ENCODE data around the gene STH.
A peak's percentile ranks its signal among the peaks of the same experiment; 100 is the strongest.

The STH gene

GRCh38 chr17:46027976-46028325, 28.9 kb downstream of the STH start:
- DNase-seq (ENCODE audit: low read depth), result no peak

GRCh38 chr17:46028374-46028773, 29.3 kb downstream of the STH start:
- DNase-seq (ENCODE audit: low read depth), result no peak

GRCh38 chr17:46028981-46029565, 30.0 kb downstream of the STH start:
- no peak for DNase-seq (ENCODE audit: low read depth)

- no peak for DNase-seq (ENCODE audit: low read depth)
Measured at GRCh38 chr17:46029627-46030026, 30.6 kb downstream of the STH start.

GRCh38 chr17:46030752-46031151, 31.7 kb downstream of the STH start:
- no peak for DNase-seq (ENCODE audit: low read depth)

GRCh38 chr17:46031440-46031839, 32.4 kb downstream of the STH start:
- no peak for DNase-seq (ENCODE audit: low read depth)

GRCh38 chr17:46031920-46032319, 32.9 kb downstream of the STH start:
- no peak for DNase-seq (ENCODE audit: low read depth)

- DNase-seq (ENCODE audit: low read depth), result no peak
Measured at GRCh38 chr17:46032909-46033308, 33.9 kb downstream of the STH start.

- DNase-seq (ENCODE audit: low read depth), result no peak
Measured at GRCh38 chr17:46033392-46033791, 34.3 kb downstream of the STH start.

GRCh38 chr17:46035112-46035818, 36.2 kb downstream of the STH start:
- no peak for DNase-seq (ENCODE audit: low read depth)

- no peak for DNase-seq (ENCODE audit: low read depth)
Measured at GRCh38 chr17:46036491-46036890, 37.4 kb downstream of the STH start.

- no peak for DNase-seq (ENCODE audit: low read depth)
Measured at GRCh38 chr17:46037722-46038255, 38.7 kb downstream of the STH start.

GRCh38 chr17:46038414-46038813, 39.4 kb downstream of the STH start:
- DNase-seq (ENCODE audit: low read depth), result no peak

GRCh38 chr17:46038937-46039336, 39.9 kb downstream of the STH start:
- no peak for DNase-seq (ENCODE audit: low read depth)

- no peak for DNase-seq (ENCODE audit: low read depth)
Measured at GRCh38 chr17:46039592-46040186, 40.6 kb downstream of the STH start.

GRCh38 chr17:46042246-46042645, 43.2 kb downstream of the STH start:
- DNase-seq (ENCODE audit: low read depth), result no peak

GRCh38 chr17:46042925-46043324, 43.9 kb downstream of the STH start:
- DNase-seq (ENCODE audit: low read depth), result no peak

GRCh38 chr17:46043606-46044005, 44.6 kb downstream of the STH start:
- no peak for DNase-seq (ENCODE audit: low read depth)

GRCh38 chr17:46044286-46044928, 45.4 kb downstream of the STH start:
- peak; percentile 81 for DNase-seq (ENCODE audit: low read depth)

- no peak for DNase-seq (ENCODE audit: low read depth)
Measured at GRCh38 chr17:46044989-46045388, 45.9 kb downstream of the STH start.

- DNase-seq (ENCODE audit: low read depth), result no peak
Measured at GRCh38 chr17:46045639-46046038, 46.6 kb downstream of the STH start.

- no peak for DNase-seq (ENCODE audit: low read depth)
Measured at GRCh38 chr17:46046957-46047356, 47.9 kb downstream of the STH start.

- no peak for DNase-seq (ENCODE audit: low read depth)
Measured at GRCh38 chr17:46047398-46047797, 48.3 kb downstream of the STH start.
